Ovary (tissue), 3 donors: ENCODE results near the gene BTLA.

Experiments used
- EP300 ChIP-seq: sonication (generic); formaldehyde crosslinking; IDR thresholded peaks from one replicate; pipeline ENCODE4 v1.6.1; 2017; ENCODE audit warnings: antibody characterized with exemption
- POLR2A ChIP-seq: fragments of 450-650 bp; IDR thresholded peaks from one replicate; pipeline ENCODE4 v1.6.1; 2017; ENCODE audit warnings: antibody characterized with exemption, mild to moderate bottlenecking, moderate library complexity
- TF ChIP-seq, protein P1 (sequence below), 3 donors: fragments of 450-650 bp in 2 of 3; fragments of 200-600 bp in 1 of 3; IDR thresholded peaks; one replicate each; pipeline versions ENCODE4 v1.5.1 to v1.8.0; 2016 to 2022; ENCODE audit warnings: antibody characterized with exemption in 3 of 3, mild to moderate bottlenecking in 1 of 3
- donor health status: DM: no; HTN: no; CAD: no.

DNA sequence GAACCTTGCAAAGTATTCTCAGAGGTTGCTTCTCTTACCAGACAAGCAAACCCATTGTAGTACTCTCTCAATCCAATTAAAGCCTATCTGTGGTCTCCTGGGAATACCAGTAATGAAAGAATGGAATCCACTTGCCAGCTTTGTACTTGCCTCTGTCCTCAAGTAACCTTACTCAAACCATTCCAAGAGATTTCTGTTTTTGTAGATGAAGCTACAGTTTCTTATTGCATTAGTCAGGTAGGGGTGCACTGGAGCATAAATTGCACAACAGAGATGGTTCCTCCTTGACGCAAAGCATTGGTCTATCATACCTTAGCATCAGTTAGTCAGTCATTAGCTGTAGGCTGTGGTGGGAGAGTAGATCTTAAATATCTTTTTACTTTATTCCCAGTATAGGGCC, 52.9 kb downstream of the BTLA start:
- TF ChIP-seq, protein P1, sequence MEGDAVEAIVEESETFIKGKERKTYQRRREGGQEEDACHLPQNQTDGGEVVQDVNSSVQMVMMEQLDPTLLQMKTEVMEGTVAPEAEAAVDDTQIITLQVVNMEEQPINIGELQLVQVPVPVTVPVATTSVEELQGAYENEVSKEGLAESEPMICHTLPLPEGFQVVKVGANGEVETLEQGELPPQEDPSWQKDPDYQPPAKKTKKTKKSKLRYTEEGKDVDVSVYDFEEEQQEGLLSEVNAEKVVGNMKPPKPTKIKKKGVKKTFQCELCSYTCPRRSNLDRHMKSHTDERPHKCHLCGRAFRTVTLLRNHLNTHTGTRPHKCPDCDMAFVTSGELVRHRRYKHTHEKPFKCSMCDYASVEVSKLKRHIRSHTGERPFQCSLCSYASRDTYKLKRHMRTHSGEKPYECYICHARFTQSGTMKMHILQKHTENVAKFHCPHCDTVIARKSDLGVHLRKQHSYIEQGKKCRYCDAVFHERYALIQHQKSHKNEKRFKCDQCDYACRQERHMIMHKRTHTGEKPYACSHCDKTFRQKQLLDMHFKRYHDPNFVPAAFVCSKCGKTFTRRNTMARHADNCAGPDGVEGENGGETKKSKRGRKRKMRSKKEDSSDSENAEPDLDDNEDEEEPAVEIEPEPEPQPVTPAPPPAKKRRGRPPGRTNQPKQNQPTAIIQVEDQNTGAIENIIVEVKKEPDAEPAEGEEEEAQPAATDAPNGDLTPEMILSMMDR (IDR thresholded peaks at IDR 0.05) = no peak
- no peak for TF ChIP-seq POLR2A
- TF ChIP-seq EP300 = no peak
